ENCODE data around the gene NUDT8.

NUDT8 gene

GRCh38 chr11:67617243-67617953 lies 12.3 kb downstream of the NUDT8 start:
- H3K27ac ChIP-seq = no peak overlapping the region
- no peak overlapping the region for H3K9ac ChIP-seq (ENCODE audit: insufficient read length)
- no peak for DNase-seq (ENCODE audit: low read depth, low spot score)
- H3K36me3 ChIP-seq (ENCODE audit: insufficient read depth, low read length) = no peaks in the 10 kb centered on the region; the same call in 1 of the 2 replicates
- TF ChIP-seq POLR2AphosphoS5 (IDR thresholded peaks at IDR 0.05; ENCODE audit: borderline replicate concordance, low read depth, low read length) (no peak), FOXP2 (optimal IDR thresholded peaks at IDR 0.05; ENCODE audit: control extremely low read depth, extremely low read length, insufficient read depth) (no peak), EZH2 (IDR thresholded peaks at IDR 0.05) (no peak)
- H3K9me3 ChIP-seq (ENCODE audit: low read depth, low read length) = no peaks in the 10 kb centered on the region
- no peak overlapping the region for H3K4me3 ChIP-seq

GRCh38 chr11:67616431-67617242 lies 13.1 kb downstream of the NUDT8 start:
- TF ChIP-seq FOXP2 (optimal IDR thresholded peaks at IDR 0.05; ENCODE audit: control extremely low read depth, extremely low read length, insufficient read depth) = no peak
- TF ChIP-seq EZH2 (IDR thresholded peaks at IDR 0.05) = no peak
- TF ChIP-seq POLR2AphosphoS5 (IDR thresholded peaks at IDR 0.05; ENCODE audit: borderline replicate concordance, low read depth, low read length) = no peak
- Histone ChIP-seq H3K9ac (ENCODE audit: insufficient read length) (no peak overlapping the region), H3K9me3 (ENCODE audit: low read depth, low read length) (no peaks in the 10 kb centered on the region), H3K36me3 (ENCODE audit: insufficient read depth, low read length) (peaks cover 3% of the 10 kb centered on the region; the same call in 1 of the 2 replicates), H3K27ac (no peak overlapping the region), H3K4me3 (no peak overlapping the region)
- no peak for DNase-seq (ENCODE audit: low read depth, low spot score)

- no peak for DNase-seq (ENCODE audit: low read depth, low spot score)
- H3K36me3 ChIP-seq (ENCODE audit: insufficient read depth, low read length) = peaks cover 11% of the 10 kb centered on the region; the same call in 1 of the 2 replicates
- TF ChIP-seq FOXP2 (optimal IDR thresholded peaks at IDR 0.05; ENCODE audit: control extremely low read depth, extremely low read length, insufficient read depth) = no peak
- no peak for TF ChIP-seq POLR2AphosphoS5 (IDR thresholded peaks at IDR 0.05; ENCODE audit: borderline replicate concordance, low read depth, low read length)
- no peak for TF ChIP-seq EZH2 (IDR thresholded peaks at IDR 0.05)
- no peak overlapping the region for H3K9ac ChIP-seq (ENCODE audit: insufficient read length)
- no peak overlapping the region for H3K4me3 ChIP-seq
- H3K9me3 ChIP-seq (ENCODE audit: low read depth, low read length) = no peaks in the 10 kb centered on the region
- no peak overlapping the region for H3K27ac ChIP-seq
Observed at GRCh38 chr11:67615728-67616430, 13.9 kb downstream of the NUDT8 start.

- H3K9me3 ChIP-seq (ENCODE audit: low read depth, low read length) = no peaks in the 10 kb centered on the region
- no peak for DNase-seq (ENCODE audit: low read depth, low spot score)
- TF ChIP-seq FOXP2 (optimal IDR thresholded peaks at IDR 0.05; ENCODE audit: control extremely low read depth, extremely low read length, insufficient read depth) (no peak), POLR2AphosphoS5 (IDR thresholded peaks at IDR 0.05; ENCODE audit: borderline replicate concordance, low read depth, low read length) (no peak), EZH2 (IDR thresholded peaks at IDR 0.05) (no peak)
- H3K27ac ChIP-seq = no peak overlapping the region
- H3K4me3 ChIP-seq = no peak overlapping the region
- no peak overlapping the region for H3K9ac ChIP-seq (ENCODE audit: insufficient read length)
- H3K36me3 ChIP-seq (ENCODE audit: insufficient read depth, low read length) = peaks cover 19% of the 10 kb centered on the region; the same call in 1 of the 2 replicates
Observed at GRCh38 chr11:67614730-67615714, 14.7 kb downstream of the NUDT8 start.

GRCh38 chr11:67613960-67614715 lies 15.6 kb downstream of the NUDT8 start:
- DNase-seq (ENCODE audit: low read depth, low spot score) = no peak
- peak overlapping the region; percentile 54; the same call in 1 of the 2 replicates for H3K27ac ChIP-seq
- H3K36me3 ChIP-seq (ENCODE audit: insufficient read depth, low read length) = peaks cover 24% of the 10 kb centered on the region; the same call in 1 of the 2 replicates
- TF ChIP-seq POLR2AphosphoS5 (IDR thresholded peaks at IDR 0.05; ENCODE audit: borderline replicate concordance, low read depth, low read length) (peak; percentile 54; the same call in 1 of the 2 replicates), FOXP2 (optimal IDR thresholded peaks at IDR 0.05; ENCODE audit: control extremely low read depth, extremely low read length, insufficient read depth) (no peak)
- peak overlapping the region; percentile 55 for H3K9ac ChIP-seq (ENCODE audit: insufficient read length)
- H3K9me3 ChIP-seq (ENCODE audit: low read depth, low read length) = no peaks in the 10 kb centered on the region
- H3K4me3 ChIP-seq = peak overlapping the region; percentile 73

- Histone ChIP-seq H3K9ac (ENCODE audit: insufficient read length) (no peak overlapping the region), H3K36me3 (ENCODE audit: insufficient read depth, low read length) (peaks cover 31% of the 10 kb centered on the region; the same call in 1 of the 2 replicates)
Observed at GRCh38 chr11:67613313-67613959, 16.3 kb downstream of the NUDT8 start.

More at GRCh38 chr11:67613313-67613959, 16.3 kb downstream of the NUDT8 start:
- no peak for TF ChIP-seq FOXP2 (optimal IDR thresholded peaks at IDR 0.05; ENCODE audit: control extremely low read depth, extremely low read length, insufficient read depth)
- no peak for TF ChIP-seq EZH2 (IDR thresholded peaks at IDR 0.05)
- no peak for DNase-seq (ENCODE audit: low read depth, low spot score)
- H3K9me3 ChIP-seq (ENCODE audit: low read depth, low read length) = no peaks in the 10 kb centered on the region
- 0 out of 2 replicates have a peak overlapping the region, but pooled peaks have one; percentile 31 for H3K27ac ChIP-seq
- peak overlapping the region; percentile 73 for H3K4me3 ChIP-seq
